Epithelial cell of proximal tubule (primary cell): ENCODE data around the gene PLXNA2. TPM values are rescaled to one million over a fixed set of nuclear protein-coding genes. Genes with fewer than 3 reads are reported as not detected.

Experiments used
- DNase-seq: peaks from one replicate; pipeline ENCODE4 v3.0.0-alpha.2; 2011; ENCODE audit warnings: low read depth
- H3K4me3 ChIP-seq: 2 replicates; pipeline ENCODE4 v1.5.1; 2011; ENCODE audit warnings: low read depth, mild to moderate bottlenecking, low read length
- CTCF ChIP-seq: conservative IDR thresholded peaks from 2 replicates; pipeline ENCODE4 v1.5.1; 2012; ENCODE audit warnings: low read depth, mild to moderate bottlenecking, low read length
- total RNA-seq: library from RNA; depleted of rRNA; stranded (reverse); fragments of >200 nt; gene quantifications from 2 replicates; pipeline ENCODE4 v1.2.3, GENCODE V29; 2015

PLXNA2 gene
- total RNA-seq, 1 donor from 2014 or later: 5.7 TPM

DNA sequence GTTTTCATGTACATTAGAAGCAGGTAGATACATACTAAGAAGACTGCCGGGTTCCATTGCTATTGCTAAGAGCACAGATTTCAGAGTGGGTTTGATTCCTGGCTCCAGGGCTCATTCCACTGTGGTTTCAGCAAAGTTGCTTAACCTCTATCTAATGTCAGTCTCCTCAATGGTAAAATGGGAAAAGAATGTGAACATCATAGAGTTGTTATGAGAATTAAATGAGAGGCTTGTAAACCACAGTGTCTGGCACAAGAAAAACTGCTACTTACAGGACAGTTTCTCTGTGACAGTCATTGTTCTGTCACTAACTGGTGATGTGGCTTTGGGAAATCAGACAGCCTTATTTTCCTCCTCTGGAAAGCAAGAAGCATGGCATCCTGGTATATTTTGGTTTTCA lies 10.7 kb upstream of the PLXNA2 start:
- TF ChIP-seq CTCF: no peak
- DNase-seq: no peak
- H3K4me3 ChIP-seq: no peak overlapping the region

GRCh38 chr1:208254376-208254775 lies 10.2 kb upstream of the PLXNA2 start:
- H3K4me3 ChIP-seq: no peak overlapping the region
- no peak for DNase-seq
- no peak for TF ChIP-seq CTCF

DNA sequence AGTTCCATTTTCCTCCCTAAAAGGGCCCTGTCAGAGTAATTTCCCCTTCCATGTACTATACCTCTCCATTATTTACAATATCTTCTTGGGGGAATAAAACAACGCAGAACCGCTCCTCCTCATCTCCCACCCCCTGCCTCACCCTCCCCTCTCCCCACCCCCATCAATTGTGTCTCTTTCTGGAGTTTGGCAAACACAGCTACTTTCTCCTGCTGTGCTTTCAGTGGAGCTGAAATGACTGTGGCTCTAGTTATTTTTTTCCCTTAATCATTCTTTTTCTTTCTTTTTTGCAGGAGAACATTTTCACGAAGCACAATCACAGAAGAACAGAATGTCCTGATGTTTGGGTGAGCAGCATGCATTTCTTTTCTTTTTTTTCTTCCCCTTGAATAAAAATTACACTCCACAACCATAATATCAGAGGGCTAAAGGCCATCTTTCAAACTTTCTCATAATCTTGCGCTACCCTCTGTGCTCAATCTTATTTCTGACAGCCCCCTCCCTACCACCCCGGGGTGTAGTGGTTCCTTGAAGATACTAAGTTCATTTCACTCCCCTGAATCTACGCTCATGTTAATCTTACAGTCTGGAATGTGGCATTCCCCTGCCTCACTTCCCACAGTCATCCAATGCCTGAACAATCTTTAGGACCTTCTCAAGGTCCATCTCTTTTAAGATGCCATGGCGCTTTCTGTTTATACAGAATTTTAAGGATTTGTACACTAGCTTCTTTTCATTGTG lies 8.8 kb upstream of the PLXNA2 start:
- no peak for TF ChIP-seq CTCF
- H3K4me3 ChIP-seq: peak overlapping the region; percentile 2
- DNase-seq: no peak

- H3K4me3 ChIP-seq: peak overlapping the region; percentile 2
- no peak for DNase-seq
- peak; percentile 32 for TF ChIP-seq CTCF
Measured at GRCh38 chr1:208251911-208252835, 8.0 kb upstream of the PLXNA2 start.

GRCh38 chr1:208251015-208251414 lies 6.8 kb upstream of the PLXNA2 start:
- no peak for DNase-seq
- TF ChIP-seq CTCF: no peak
- H3K4me3 ChIP-seq: no peak overlapping the region

DNA sequence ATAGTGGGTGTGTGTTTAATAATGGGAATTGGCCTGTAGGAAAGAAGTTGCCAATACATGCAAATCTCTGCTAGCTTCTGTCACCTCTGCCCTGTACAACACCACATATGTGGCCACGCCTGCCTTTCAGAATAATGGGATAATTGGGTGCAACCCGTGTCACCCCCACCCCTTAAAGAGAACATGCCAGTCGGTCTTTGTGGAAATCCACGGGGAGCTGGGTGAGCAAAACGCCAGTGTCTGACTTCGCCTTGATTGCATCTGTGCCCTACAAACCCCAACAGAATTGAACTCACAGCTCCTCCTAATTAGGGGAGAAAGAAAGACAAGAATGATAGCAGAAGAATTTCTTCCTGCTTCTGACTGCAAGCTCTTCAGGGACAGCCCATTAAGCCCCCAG lies 6.4 kb upstream of the PLXNA2 start:
- no peak for DNase-seq
- H3K4me3 ChIP-seq: no peak overlapping the region
- no peak for TF ChIP-seq CTCF
